CD1c-positive myeloid dendritic cell (primary cell): ENCODE results near the gene LGALS1.
"Not testable (repeated sequence)": the region's sequence is repeated elsewhere in the genome, so short reads cannot be mapped to it uniquely, and the experiment has no call there.

Experiments
- DNase-seq: peaks from one replicate; pipeline ENCODE4 v3.0.0-alpha.2; 2016; ENCODE audit errors: extremely low spot score

LGALS1 gene

DNA sequence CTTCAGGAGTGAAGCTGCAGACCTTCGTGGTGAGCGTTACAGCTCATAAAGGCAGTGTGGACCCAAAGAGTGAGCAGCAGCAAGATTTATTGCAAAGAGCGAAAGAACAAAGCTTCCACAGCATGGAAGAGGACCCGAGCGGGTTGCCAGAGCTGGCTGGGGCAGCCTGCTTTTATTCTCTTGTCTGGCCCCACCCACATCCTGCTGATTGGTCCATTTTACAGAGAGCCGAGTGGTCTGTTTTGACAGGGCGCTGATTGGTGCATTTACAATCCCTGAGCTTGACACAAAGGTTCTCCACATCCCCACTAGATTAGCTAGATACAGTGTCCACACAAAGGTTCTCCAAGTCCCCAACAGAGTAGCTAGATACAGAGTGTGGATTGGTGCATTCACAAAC, 41.8 kb downstream of the LGALS1 start:
- DNase-seq = not testable (repeated sequence)

DNA sequence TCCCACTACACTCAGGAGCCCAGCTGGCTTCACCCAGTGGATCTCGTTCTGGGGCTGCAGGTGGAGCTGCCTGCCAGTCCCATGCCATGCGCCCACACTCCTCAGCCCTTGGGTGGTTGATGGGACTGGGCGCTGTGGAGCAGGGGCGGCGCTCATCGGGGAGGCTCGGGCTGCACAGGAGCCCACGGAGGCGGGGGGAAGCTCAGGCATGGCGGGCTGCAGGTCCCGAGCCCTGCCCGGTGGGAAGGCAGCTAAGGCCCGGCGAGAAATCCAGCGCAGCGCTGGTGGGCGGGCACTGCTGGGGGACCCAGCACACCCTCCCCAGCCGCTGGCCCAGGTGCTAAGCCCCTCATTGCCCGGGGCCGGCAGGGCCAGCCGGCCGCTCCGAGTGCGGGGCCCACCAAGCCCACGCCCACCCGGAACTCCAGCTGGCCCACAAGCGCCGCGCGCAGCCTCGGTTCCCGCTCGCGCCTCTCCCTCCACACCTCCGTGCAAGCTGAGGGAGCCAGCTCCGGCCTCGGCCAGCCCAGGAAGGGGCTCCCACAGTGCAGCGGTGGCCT, 42.4 kb downstream of the LGALS1 start:
- DNase-seq = not testable (repeated sequence)

DNA sequence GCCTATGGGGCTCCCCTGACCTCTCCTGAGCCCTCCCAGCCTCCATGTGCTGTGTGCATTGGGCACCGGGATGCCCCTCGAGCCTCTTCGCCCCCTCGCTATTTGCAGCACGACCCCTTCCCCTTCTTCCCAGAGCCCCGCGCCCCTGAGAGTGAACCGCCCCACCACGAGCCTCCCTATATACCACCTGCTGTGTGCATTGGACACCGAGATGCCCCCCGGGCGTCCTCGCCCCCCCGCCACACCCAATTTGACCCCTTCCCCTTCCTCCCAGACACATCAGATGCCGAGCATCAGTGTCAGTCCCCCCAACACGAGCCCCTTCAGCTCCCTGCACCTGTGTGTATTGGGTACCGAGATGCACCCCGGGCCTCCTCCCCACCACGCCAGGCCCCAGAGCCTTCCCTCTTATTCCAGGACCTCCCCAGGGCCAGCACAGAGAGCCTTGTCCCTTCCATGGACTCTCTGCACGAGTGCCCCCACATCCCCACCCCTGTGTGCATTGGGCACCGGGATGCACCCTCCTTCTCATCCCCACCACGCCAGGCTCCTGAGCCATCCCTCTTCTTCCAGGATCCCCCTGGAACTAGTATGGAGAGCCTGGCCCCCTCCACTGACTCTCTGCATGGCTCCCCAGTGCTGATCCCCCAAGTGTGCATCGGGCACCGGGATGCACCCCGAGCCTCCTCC, 50.3 kb downstream of the LGALS1 start:
- no peak for DNase-seq

DNA sequence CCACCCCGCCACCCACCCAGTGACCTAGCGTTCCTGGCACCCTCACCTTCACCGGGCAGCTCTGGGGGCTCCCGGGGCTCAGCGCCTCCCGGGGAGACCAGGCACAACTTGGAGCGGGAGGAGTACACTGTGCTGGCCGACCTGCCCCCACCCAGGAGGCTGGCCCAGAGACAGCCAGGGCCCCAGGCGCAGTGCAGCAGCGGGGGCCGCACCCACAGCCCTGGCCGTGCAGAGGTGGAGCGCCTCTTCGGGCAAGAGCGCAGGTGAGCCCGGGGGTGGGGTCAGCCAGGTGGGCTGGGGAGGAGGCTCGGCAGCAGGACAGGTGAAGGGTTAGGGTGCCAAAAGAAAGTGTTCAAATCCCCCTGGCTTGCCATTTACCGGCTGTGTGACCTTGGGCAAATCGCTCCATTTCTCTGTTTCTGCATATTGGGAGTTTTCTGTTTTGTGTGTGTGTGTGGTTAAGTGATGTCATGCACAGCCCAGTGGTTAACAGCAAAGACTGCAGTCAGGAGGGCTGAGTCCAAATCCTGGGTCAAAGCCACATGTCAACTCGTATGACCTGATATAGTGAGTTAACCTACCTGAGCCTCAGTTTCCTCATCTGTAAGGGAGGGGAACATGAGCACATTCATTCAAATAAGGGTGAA, 50.9 kb downstream of the LGALS1 start:
- peak; percentile 25 for DNase-seq

DNA sequence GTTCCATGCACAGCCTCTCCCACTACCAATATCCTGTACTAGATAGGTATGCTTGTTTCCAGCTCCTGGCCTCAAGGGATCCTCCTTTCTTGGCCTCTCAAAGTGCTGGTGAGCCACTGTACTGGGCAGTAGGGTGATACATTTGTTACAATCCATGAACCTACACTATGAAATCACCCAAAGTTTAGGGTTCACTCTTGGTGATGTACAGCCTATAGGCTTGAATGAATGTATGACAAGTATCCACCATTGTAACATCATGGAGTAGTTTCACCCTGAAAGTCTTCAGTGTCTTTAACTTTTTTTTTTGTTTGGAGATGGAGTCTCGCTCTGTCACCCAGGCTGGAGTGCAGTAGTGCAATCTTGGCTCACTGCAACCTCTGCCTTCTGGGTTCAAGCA, 53.2 kb downstream of the LGALS1 start:
- DNase-seq = no peak
